RWPE1 (cell line): ENCODE measurements around the gene TPRG1.
A peak's percentile ranks its signal among the peaks of the same experiment; 100 is the strongest.

Source experiments
- CTCF ChIA-PET: fragments of 350-600 bp; sonication (Branson Sonifier 250); formaldehyde crosslinking; extraction: SDS; loops from one replicate; lab custom pipeline; 2021; lab: Yijun Ruan, JAX
- POLR2A ChIA-PET: fragments of 400-600 bp; formaldehyde crosslinking; extraction: SDS; loops from one replicate; lab custom pipeline; 2020; ENCODE audit warnings: antibody characterized with exemption; ENCODE audit not compliant: low non-redundant PET; lab: Yijun Ruan, JAX
- DNase-seq: peaks from one replicate; pipeline ENCODE4 v3.0.0; 2012; ENCODE audit warnings: low spot score
- H3K27ac ChIP-seq: fragments of 450-650 bp; 2 replicates; pipeline ENCODE4 v1.5.1; 2017
- TF ChIP-seq, protein P1 (sequence below): fragments of 450-650 bp; conservative IDR thresholded peaks from 2 replicates; pipeline ENCODE4 v1.5.1; 2017; ENCODE audit warnings: low read depth, mild to moderate bottlenecking

TPRG1 gene

DNA sequence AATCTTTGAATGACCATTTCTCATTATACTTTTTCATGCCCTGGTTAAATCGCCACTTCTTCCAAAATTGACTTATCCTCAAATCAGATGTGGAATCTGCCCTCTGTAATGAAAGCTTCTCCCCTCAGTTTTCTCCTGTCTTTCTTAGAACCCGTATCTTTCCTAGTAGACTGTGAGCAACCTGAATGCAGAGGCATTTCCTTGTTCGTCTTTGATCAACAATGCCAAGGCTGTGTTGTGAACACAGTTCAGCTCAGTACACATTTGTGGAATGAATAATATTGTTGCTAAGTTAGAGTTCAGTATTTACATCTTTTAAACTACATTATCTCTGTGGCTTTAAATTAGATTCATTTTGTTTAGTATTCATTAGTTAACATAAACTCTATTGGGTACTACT is 123.3 kb downstream of the TPRG1 start:
- H3K27ac ChIP-seq = no peak overlapping the region
- TF ChIP-seq, protein P1, sequence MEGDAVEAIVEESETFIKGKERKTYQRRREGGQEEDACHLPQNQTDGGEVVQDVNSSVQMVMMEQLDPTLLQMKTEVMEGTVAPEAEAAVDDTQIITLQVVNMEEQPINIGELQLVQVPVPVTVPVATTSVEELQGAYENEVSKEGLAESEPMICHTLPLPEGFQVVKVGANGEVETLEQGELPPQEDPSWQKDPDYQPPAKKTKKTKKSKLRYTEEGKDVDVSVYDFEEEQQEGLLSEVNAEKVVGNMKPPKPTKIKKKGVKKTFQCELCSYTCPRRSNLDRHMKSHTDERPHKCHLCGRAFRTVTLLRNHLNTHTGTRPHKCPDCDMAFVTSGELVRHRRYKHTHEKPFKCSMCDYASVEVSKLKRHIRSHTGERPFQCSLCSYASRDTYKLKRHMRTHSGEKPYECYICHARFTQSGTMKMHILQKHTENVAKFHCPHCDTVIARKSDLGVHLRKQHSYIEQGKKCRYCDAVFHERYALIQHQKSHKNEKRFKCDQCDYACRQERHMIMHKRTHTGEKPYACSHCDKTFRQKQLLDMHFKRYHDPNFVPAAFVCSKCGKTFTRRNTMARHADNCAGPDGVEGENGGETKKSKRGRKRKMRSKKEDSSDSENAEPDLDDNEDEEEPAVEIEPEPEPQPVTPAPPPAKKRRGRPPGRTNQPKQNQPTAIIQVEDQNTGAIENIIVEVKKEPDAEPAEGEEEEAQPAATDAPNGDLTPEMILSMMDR = no peak
- ChIA-PET CTCF (no interaction called here), POLR2A (no interaction called here)
- no peak for DNase-seq

DNA sequence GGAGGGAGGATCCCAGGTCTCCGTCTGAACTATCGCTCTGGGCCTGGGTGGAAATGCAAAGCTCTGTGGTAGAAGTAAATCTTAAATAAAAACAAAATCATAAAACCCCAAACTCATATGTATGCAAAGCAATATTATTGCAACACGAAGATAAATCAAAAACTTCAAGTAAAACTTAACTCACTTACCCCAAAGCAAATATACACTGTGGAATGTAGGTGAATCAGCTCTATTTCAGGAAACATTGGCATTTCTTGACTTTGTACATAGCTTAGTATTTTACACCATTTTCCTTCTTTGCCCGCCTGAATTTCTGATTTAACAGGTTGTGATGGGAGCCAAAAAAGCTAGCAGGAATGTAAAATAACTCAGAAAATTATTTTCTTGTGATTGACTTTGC is 126.2 kb downstream of the TPRG1 start:
- ChIA-PET POLR2A (no interaction called here), CTCF (no interaction called here)
- TF ChIP-seq, protein P1 = no peak
- DNase-seq = no peak
- H3K27ac ChIP-seq = peak overlapping the region; percentile 39; the same call in 1 of the 2 replicates

DNA sequence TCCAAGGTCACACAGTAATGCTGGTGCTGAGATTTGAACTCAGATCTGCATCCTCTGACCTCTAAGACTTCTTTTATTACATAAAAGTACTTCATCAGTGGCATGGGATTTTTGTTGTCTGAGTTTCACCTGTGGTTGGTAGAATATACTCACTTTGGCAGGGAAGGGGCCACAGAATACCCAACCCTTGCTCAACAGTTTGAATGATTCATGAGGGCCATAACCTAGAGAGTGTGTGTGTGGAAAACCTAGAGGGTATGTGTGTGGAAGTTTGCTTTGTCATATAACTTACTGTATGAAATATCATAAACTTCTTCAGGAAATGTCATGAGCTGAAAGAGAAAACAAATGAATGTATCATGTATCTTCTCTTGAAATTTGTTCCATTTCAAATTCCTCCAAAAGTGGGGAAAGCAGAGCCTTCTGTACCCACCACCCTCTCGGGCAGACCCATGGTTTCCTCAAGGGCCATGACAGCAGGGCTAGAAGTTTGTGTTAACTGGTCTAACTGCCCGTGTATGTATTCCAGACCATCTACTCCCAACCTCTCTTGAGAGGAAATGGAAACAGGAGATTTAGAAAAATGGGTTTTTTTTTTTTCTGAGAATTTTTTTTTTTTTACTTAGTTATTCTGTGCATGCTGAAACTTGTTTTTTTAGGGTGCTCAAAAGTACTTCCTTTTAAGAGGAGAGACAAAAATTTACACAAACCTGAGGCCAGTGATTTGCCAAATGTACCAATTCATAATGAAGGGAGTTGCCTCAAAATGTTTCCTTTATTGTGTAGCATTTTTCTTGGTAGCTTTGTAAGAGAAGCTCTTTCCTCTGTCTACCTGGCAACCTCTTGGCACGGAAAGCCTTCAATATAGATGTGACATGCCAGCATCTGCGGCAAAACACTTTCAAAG is 127.0 kb downstream of the TPRG1 start:
- no peak for DNase-seq
- TF ChIP-seq, protein P1 = no peak
- no peak overlapping the region for H3K27ac ChIP-seq
- CTCF ChIA-PET = interaction anchor here (0.6 to 0.7 kb wide), 3 partner anchors 287 to 480 kb away, joined by 3 to 6 read pairs (median 3); no protein-coding TSS in a partner anchor
- POLR2A ChIA-PET = no interaction called here

DNA sequence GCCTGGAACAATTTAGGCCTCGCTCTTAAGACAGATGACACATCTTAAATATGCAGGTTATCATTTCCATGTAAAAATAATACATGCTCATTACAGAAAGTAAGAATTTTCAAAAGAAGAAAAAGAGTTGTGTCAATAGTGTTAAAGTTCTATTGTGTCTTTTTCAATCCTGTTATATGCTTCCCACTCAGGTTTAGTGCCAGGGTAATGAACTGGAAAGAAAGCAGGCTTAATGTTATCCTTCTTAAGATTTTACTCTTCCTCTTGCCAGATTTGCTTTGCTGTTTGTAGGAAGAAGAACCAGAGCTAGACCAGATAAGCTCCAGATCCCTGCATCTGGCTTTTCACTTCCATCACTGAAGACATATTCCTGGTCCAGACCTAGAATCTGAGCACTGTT is 128.6 kb downstream of the TPRG1 start:
- no peak for DNase-seq
- no peak overlapping the region for H3K27ac ChIP-seq
- CTCF ChIA-PET = no interaction called here
- POLR2A ChIA-PET = no interaction called here
- TF ChIP-seq, protein P1 = no peak

DNA sequence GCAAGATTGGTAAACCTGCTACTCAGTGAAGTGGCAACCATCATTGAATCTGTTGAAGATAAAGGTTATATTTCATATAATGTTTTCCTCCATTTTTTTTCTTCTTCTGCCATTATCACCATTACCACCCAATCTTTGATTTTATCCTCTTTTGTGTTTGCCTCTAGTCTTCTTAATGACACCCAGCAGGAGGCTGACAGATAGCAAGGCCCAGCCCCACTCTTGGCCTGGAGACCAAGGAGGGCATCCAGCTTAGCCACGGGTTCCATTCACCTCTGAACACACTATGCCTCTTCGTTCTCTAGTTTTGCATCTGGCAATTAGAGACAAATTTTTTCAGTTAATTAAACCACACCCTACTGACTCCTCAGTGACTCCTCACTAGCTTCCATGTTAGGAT is 129.7 kb downstream of the TPRG1 start:
- TF ChIP-seq, protein P1 = no peak
- POLR2A ChIA-PET = no interaction called here
- DNase-seq = no peak
- no peak overlapping the region for H3K27ac ChIP-seq
- CTCF ChIA-PET = interaction anchor here (0.6 kb wide), 1 partner anchor 18 kb away, joined by 3 read pairs; no protein-coding TSS in a partner anchor

DNA sequence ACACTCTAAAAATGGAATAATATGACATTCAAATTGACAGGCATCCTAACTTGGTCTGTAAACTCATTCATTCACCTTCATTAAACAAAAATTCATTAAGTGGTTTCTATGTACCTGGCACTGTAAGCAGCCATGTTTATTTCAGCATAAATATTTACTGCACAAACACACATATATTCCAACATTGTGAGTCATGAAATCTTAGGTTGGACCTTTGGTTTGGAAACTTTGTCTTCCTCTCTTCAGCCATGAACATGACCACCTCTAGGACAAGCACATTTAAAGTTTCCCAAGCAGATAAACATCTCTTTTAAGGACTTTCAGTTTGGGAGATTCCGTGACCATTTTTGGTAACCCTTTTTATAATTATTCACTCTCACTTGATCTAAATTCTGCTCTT is 131.8 kb downstream of the TPRG1 start:
- POLR2A ChIA-PET = no interaction called here
- DNase-seq = no peak
- CTCF ChIA-PET = no interaction called here
- H3K27ac ChIP-seq = no peak overlapping the region
- TF ChIP-seq, protein P1 = no peak
